Left lung (tissue), 10 donors: Measurements from ENCODE around the gene COX4I2. TPM values are rescaled to one million over a fixed set of nuclear protein-coding genes. Genes with fewer than 3 reads are reported as not detected.

Experiments
- ATAC-seq: fragments of 200-7000 bp; cut with Tn5 transposase; one replicate; pipeline ENCODE4 v1.9.1; 2020; ENCODE audit warnings: moderate library complexity
- DNase-seq, 4 donors: peaks; one replicate each; pipeline ENCODE4 v3.0.0-alpha.2; 2013 to 2020
- H3K27ac ChIP-seq, 2 donors: fragments of 200-600 bp; sonication (generic) in 1 of 2; one replicate each; pipeline versions ENCODE4 v1.5.0 to v1.8.0; 2020 to 2021
- H3K27me3 ChIP-seq, 2 donors: fragments of 200-600 bp; sonication (generic) in 1 of 2; one replicate each; pipeline versions ENCODE4 v1.5.0 to v1.8.0; 2020 to 2021
- H3K36me3 ChIP-seq, 2 donors: fragments of 200-600 bp; sonication (generic) in 1 of 2; one replicate each; pipeline versions ENCODE4 v1.5.0 to v1.8.0; 2020 to 2021
- H3K4me1 ChIP-seq, 2 donors: fragments of 200-600 bp; one replicate each; pipeline ENCODE4 v1.8.0; 2021
- H3K4me3 ChIP-seq, 2 donors: fragments of 200-600 bp; sonication (generic) in 1 of 2; one replicate each; pipeline versions ENCODE4 v1.5.0 to v1.8.0; 2020 to 2021; ENCODE audit warnings: mild to moderate bottlenecking in 1 of 2
- H3K9me3 ChIP-seq, 2 donors: fragments of 200-600 bp; sonication (generic) in 1 of 2; one replicate each; pipeline versions ENCODE4 v1.5.0 to v1.8.0; 2020 to 2021
- intact Hi-C, 2 donors: fragments of 100-400 bp; cut with DNase I; formaldehyde crosslinking; loops; one replicate each; pipeline versions ENCODE4 v1.11.2 to v1.14.2; 2022
- polyA plus RNA-seq, 6 donors: library from polyadenylated mRNA; unstranded; fragments of 120-200 nt; gene quantifications; one replicate each; pipeline ENCODE4 v1.2.1, GENCODE V29; 2013; ENCODE audit not compliant: insufficient read length in 6 of 6
- total RNA-seq, 2 donors: library from RNA; stranded (reverse); fragmentation: NEBNext Ultra II Directional; extraction: Animal tissue kit (Norgen Biotek cat#: 25700); gene quantifications; one replicate each; pipeline ENCODE4 v1.2.1, GENCODE V29; 2021
- TF ChIP-seq, protein P1 (sequence below), 2 donors: fragments of 200-600 bp; sonication (generic) in 1 of 2; IDR thresholded peaks; one replicate each; pipeline versions ENCODE4 v1.5.0 to v1.8.0; 2021; ENCODE audit warnings: antibody characterized with exemption in 2 of 2
- donor health status: DM: no; HTN: yes; CAD: no.
- donor health status: DM: no; HTN: no; CAD: no.

Gene COX4I2
- total and polyA plus RNA-seq, 8 donors: 13.5 to 33.8 (median 23.0) TPM

DNA sequence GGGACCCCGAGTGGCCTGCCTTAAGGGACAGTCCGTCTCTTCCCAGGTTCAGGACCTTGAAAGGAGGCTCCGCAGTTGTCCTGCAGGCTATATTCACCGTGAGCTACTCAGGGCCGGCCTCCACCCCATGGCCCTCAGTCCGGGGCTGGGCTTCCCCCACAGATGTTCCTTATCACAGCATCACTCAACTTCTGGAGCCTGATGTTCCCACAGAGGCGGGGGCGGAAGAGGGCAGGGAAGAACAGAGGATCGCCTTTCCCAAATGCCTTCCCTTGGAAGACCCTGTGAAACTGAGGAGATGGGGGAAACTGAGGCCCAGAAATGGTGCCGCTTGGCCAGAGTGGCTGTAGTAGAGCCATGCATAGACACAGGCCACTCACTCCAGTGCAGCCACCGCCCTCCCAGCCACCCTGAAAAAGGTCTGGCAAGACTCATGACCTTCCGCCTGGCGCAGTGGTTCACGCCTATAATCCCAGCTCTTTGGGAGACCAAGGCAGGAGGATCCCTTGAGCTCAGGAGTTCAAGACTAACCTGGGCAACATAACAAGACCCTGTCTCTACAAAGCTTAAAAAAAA, 4.3 kb upstream of the COX4I2 start:
- intact Hi-C loops: no loop called here
- H3K9me3 ChIP-seq: no peaks in the 10 kb centered on the region
- DNase-seq (peak in 3 of 4 donors; percentile 58 to 95 (median 91)), ATAC-seq (peak; percentile 58)
- no peak overlapping the region for H3K4me3 ChIP-seq
- H3K27ac ChIP-seq: no peak overlapping the region
- H3K27me3 ChIP-seq: peaks cover 0 to 12% of the 10 kb centered on the region in 2 donors
- H3K36me3 ChIP-seq: no peaks in the 10 kb centered on the region
- TF ChIP-seq, protein P1, sequence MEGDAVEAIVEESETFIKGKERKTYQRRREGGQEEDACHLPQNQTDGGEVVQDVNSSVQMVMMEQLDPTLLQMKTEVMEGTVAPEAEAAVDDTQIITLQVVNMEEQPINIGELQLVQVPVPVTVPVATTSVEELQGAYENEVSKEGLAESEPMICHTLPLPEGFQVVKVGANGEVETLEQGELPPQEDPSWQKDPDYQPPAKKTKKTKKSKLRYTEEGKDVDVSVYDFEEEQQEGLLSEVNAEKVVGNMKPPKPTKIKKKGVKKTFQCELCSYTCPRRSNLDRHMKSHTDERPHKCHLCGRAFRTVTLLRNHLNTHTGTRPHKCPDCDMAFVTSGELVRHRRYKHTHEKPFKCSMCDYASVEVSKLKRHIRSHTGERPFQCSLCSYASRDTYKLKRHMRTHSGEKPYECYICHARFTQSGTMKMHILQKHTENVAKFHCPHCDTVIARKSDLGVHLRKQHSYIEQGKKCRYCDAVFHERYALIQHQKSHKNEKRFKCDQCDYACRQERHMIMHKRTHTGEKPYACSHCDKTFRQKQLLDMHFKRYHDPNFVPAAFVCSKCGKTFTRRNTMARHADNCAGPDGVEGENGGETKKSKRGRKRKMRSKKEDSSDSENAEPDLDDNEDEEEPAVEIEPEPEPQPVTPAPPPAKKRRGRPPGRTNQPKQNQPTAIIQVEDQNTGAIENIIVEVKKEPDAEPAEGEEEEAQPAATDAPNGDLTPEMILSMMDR (IDR thresholded peaks at IDR 0.05): no peak
- peaks cover 0 to 3% of the 10 kb centered on the region in 2 donors for H3K4me1 ChIP-seq

DNA sequence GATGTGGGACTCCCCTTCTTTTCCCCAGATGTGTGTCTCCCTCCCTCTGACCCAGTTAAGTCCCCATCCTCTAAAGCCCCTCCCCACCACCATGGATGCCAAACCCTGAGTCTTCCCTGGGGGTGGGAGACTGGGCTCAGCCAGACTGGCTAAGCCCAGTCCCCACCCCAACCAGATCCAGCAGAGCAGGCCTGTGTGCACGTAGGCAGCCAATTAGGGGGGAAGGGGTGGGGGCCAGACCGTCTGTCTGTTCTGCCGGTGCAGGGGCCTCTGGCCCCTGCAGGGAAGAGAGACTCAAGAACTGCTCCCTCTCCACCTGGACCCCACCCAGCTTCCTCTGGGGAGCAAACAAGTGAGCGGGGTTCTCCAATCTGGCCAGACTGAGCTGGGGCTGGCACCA, 605 bp downstream of the COX4I2 start:
- Histone ChIP-seq H3K9me3 (no peaks in the 10 kb centered on the region), H3K4me1 (peaks cover 3 to 4% of the 10 kb centered on the region in 2 donors), H3K27ac (no peak overlapping the region), H3K36me3 (no peaks in the 10 kb centered on the region), H3K27me3 (peaks cover 0 to 15% of the 10 kb centered on the region in 2 donors), H3K4me3 (no peak overlapping the region)
- no peak for ATAC-seq
- DNase-seq: peak in 2 of 4 donors; percentile 16 to 58
- TF ChIP-seq, protein P1 (IDR thresholded peaks at IDR 0.05): no peak
- intact Hi-C loops: no loop called here

DNA sequence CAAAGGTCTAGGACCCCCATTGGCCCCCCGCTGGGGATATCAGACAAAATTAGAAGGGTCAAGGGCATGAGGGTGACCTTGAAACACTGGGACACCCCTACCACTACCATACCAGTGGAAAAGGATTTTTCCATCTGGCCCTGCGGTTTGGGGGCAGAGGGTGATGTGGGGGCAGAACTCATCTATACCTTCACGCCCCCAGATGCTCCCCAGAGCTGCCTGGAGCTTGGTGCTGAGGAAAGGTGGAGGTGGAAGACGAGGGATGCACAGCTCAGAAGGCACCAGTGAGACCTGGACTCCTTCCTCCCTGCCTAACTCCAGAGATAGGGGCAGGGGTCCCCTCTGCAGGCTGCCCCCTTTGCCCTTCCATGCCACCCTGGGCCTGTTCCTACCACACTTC, 1.1 kb downstream of the COX4I2 start:
- Histone ChIP-seq H3K27me3 (peaks cover 0 to 15% of the 10 kb centered on the region in 2 donors), H3K9me3 (no peaks in the 10 kb centered on the region), H3K4me3 (no peak overlapping the region), H3K4me1 (peaks cover 0 to 4% of the 10 kb centered on the region in 2 donors), H3K27ac (no peak overlapping the region), H3K36me3 (no peaks in the 10 kb centered on the region)
- TF ChIP-seq, protein P1 (IDR thresholded peaks at IDR 0.05): no peak
- intact Hi-C loops: no loop called here
- ATAC-seq: no peak
- peak in 1 of 4 donors; percentile 45 for DNase-seq

DNA sequence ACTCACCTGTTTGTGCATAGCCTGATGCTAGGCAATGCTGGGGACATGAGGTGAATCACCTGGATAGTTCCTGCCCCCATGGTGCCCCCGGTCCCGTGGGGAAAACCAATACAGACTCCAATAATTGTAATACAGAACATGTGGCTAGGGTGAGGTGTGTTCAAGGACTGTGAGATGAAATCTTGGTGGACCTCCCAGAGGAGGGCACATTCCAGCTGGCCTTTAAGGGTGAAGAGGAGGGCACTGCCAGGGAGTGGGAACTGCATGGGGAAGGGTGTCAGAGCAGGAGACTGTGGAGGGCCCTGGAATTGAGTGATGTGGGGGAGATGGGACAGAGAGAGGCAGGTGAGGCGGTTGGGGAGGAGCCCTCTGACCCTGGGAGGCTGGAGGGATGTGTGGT, 2.5 kb downstream of the COX4I2 start:
- Histone ChIP-seq H3K9me3 (no peaks in the 10 kb centered on the region), H3K27ac (no peak overlapping the region), H3K4me1 (peaks cover 0 to 4% of the 10 kb centered on the region in 2 donors), H3K36me3 (no peaks in the 10 kb centered on the region), H3K27me3 (peaks cover 0 to 15% of the 10 kb centered on the region in 2 donors), H3K4me3 (no peak overlapping the region)
- intact Hi-C loops: no loop called here
- ATAC-seq (no peak), DNase-seq (peak in 1 of 4 donors; percentile 8)
- TF ChIP-seq, protein P1 (IDR thresholded peaks at IDR 0.05): no peak

DNA sequence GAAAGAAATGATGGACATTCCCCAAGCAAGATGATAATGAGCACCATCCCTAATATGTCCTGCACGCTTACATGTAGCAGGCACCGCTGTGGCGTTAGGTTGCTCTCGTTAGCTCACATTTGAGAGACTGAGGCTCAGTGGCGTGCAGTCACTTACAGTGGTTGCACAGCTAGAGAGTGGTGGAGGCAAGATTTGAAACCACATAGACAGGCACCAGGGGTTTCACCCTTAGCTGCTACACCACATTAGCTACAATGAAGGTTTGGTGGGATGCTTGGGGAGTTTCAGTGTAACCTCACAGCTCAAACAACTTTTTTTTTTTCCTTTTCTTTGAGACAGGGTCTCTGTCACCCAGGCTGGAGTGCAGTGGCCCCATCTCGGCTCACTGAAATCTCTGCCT, 3.7 kb downstream of the COX4I2 start:
- TF ChIP-seq, protein P1 (IDR thresholded peaks at IDR 0.05): no peak
- Histone ChIP-seq H3K4me1 (peaks cover 0 to 4% of the 10 kb centered on the region in 2 donors), H3K27ac (no peak overlapping the region), H3K9me3 (no peaks in the 10 kb centered on the region), H3K36me3 (no peaks in the 10 kb centered on the region), H3K27me3 (peaks cover 0 to 15% of the 10 kb centered on the region in 2 donors), H3K4me3 (no peak overlapping the region)
- intact Hi-C loops: no loop called here
- no peak for ATAC-seq
- no peak for DNase-seq
